HG02623 (cell line): Measurements from ENCODE around the gene RCN1.

Experiments
- ATAC-seq: cut with Tn5 transposase; IDR thresholded peaks from one replicate; pipeline ENCODE4 v1.9.1; 2021; ENCODE audit warnings: moderate library complexity; ENCODE audit not compliant: unreplicated experiment

Gene RCN1

DNA sequence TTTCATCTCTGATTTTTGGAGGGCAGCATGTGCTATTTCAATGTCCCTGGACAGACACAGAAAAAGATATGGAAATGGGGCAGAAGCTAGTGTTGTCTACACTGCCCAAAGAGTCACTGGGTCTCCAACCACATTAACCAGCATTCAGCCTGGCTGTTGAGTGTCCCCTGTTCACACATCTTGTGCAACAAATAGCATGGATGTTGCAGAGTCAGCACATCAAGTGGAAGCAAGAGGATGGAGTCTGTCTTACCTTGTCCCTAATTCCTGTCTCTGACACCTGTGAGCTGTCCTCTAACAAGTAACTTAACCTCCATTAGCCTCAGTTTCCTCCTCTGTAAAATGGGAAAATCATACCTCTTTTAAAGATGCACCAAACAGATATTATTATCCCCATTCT, 60.2 kb downstream of the RCN1 start:
- ATAC-seq = no peak

DNA sequence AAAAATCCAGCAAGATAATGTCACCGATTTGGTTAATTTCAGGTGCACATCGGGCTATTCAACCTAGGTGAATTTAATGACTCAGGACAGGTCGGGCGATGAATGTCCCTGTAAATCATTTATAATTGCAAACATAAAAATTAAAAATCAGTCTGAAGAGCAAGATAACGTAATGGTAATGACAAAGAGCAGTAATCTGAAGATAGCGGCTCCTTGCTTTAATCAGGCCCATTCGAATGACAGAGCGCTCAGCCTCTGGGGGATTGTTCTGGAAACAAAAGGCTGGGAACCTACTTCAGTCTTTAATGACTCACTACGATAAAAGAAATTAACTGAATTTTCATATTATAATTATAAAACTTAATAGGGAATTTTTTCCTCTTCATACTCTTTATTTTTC, 61.3 kb downstream of the RCN1 start:
- ATAC-seq = no peak

DNA sequence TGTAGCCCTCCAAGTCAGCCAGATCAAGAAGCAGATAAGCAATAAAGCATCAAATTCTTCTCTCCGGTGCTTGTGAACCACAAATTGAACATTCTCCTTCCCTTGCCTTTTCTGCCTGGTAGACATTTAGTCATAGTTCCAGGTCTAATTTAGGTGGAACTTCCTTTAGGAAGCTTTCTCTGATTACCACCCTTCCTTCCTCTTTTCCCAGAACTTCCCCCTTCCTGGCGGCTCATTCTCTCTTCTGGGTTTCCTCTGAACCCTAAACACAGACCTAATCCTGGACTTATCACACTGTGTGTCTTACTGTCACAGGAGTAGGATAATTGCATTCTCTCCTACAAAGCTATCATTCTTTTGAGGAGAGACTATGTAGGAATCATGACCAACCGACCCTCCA, 61.9 kb downstream of the RCN1 start:
- ATAC-seq = no peak

DNA sequence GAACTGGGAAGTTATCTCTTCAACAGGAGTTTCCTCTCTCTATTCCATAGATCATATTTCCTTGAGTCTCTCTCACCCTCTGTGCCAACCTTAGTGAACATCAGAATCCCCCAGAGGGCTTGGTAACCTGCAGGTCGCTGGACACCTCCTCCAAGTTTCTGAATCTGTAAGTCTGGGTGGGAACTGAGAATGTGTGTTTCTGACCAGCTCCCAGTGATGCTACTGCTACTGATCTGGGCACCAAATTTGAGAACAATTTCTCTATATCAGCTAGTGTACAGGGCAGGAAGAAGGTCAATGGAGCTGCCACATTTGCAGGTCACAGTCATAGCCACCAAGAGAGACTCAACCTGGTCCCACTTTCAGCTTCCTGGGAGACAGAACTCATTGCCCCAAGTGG, 62.9 kb downstream of the RCN1 start:
- ATAC-seq = no peak

DNA sequence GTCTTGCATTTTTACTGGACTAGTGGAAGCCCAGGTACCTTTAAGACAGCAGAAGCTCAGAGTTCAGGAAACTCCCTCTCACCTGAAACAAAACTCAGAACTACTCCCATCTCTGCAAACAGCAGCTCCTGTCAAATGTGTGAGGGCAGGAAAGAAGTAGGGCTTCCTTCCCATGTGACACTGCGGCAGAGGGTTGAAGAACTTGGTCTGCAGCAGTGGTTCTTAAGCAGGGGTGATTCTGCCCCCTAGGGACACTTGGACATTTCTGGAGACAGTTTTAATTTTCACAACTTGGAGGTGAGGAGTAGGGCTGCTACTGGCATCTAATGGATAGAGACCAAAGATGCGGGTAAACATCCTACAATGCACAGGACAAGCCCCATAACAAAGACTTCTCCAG, 63.4 kb downstream of the RCN1 start:
- ATAC-seq = no peak
